H9 (cell line): ENCODE results near the gene PTPN13. TPM values are rescaled to one million over a fixed set of nuclear protein-coding genes. Genes with fewer than 3 reads are reported as not detected.

Experiments
- DNase-seq: peaks from one replicate; pipeline ENCODE4 v3.0.0-alpha.2; 2017
- H2AFZ ChIP-seq: one replicate; pipeline ENCODE4 v1.6.1; 2013; ENCODE audit warnings: mild to moderate bottlenecking, low read length, control low read depth, moderate library complexity
- H2AK5ac ChIP-seq: 2 replicates; pipeline ENCODE4 v1.6.1; 2013; ENCODE audit warnings: low read length, control low read depth, mixed read lengths; ENCODE audit not compliant: insufficient read length
- H2BK120ac ChIP-seq: one replicate; pipeline ENCODE4 v1.6.1; 2013; ENCODE audit warnings: low read depth, mild to moderate bottlenecking, low read length, control low read depth, inconsistent platforms; ENCODE audit not compliant: poor library complexity, severe bottlenecking
- H2BK12ac ChIP-seq: 2 replicates; pipeline ENCODE4 v1.6.1; 2013; ENCODE audit warnings: low read length, control low read depth, mixed read lengths, low read depth; ENCODE audit not compliant: insufficient read length
- H2BK15ac ChIP-seq: 2 replicates; pipeline ENCODE4 v1.6.1; 2013; ENCODE audit warnings: low read depth, low read length, control low read depth
- H2BK20ac ChIP-seq: one replicate; pipeline ENCODE4 v1.6.1; 2013; ENCODE audit warnings: low read depth, mild to moderate bottlenecking, low read length, control low read depth, inconsistent platforms; ENCODE audit not compliant: poor library complexity, severe bottlenecking
- H2BK5ac ChIP-seq: 2 replicates; pipeline ENCODE4 v1.6.1; 2013; ENCODE audit warnings: low read length, control low read depth, mixed read lengths; ENCODE audit not compliant: insufficient read length
- H3K14ac ChIP-seq: 2 replicates; pipeline ENCODE4 v1.6.1; 2013; ENCODE audit warnings: low read length, control low read depth; ENCODE audit not compliant: insufficient read depth
- H3K18ac ChIP-seq: 2 replicates; pipeline ENCODE4 v1.6.1; 2013; ENCODE audit warnings: low read depth, mild to moderate bottlenecking, mixed read lengths, low read length, control low read depth; ENCODE audit not compliant: insufficient read length
- H3K23ac ChIP-seq: 2 replicates; pipeline ENCODE4 v1.6.1; 2013; ENCODE audit warnings: low read length, control low read depth, mixed read lengths, low read depth; ENCODE audit not compliant: insufficient read length
- H3K23me2 ChIP-seq: 2 replicates; pipeline ENCODE4 v1.6.1; 2013; ENCODE audit warnings: low read depth, mild to moderate bottlenecking, mixed read lengths, low read length, control low read depth; ENCODE audit not compliant: insufficient read length, poor library complexity, severe bottlenecking
- H3K27ac ChIP-seq: 2 replicates; pipeline ENCODE4 v1.5.1; 2013; ENCODE audit warnings: low read length, control low read depth, mixed read lengths, low read depth; ENCODE audit not compliant: insufficient read length
- H3K27me3 ChIP-seq: 2 replicates; pipeline ENCODE4 v1.6.1; 2013; ENCODE audit warnings: low read length, control low read depth, inconsistent platforms; ENCODE audit not compliant: insufficient read depth
- H3K4ac ChIP-seq: 2 replicates; pipeline ENCODE4 v1.6.1; 2013; ENCODE audit warnings: low read depth, mild to moderate bottlenecking, control low read depth, inconsistent platforms, low read length, moderate library complexity
- H3K4me1 ChIP-seq: 2 replicates; pipeline ENCODE4 v1.6.1; 2013; ENCODE audit warnings: low read length, control low read depth, inconsistent platforms; ENCODE audit not compliant: insufficient read depth
- H3K4me2 ChIP-seq: 2 replicates; pipeline ENCODE4 v1.6.1; 2013; ENCODE audit warnings: low read length, control low read depth, mixed read lengths; ENCODE audit not compliant: insufficient read length, insufficient read depth
- H3K56ac ChIP-seq: 2 replicates; pipeline ENCODE4 v1.6.1; 2013; ENCODE audit warnings: low read depth, mild to moderate bottlenecking, mixed read lengths, low read length, control low read depth; ENCODE audit not compliant: insufficient read length
- H3K79me1 ChIP-seq: 2 replicates; pipeline ENCODE4 v1.6.1; 2013; ENCODE audit warnings: low read depth, mild to moderate bottlenecking, moderate library complexity, low read length, control low read depth, inconsistent platforms; ENCODE audit not compliant: insufficient read depth, poor library complexity, severe bottlenecking
- H3K79me2 ChIP-seq: 2 replicates; pipeline ENCODE4 v1.6.1; 2013; ENCODE audit warnings: low read length, control low read depth, inconsistent platforms; ENCODE audit not compliant: insufficient read depth
- H3K9ac ChIP-seq: 2 replicates; pipeline ENCODE4 v1.6.1; 2013; ENCODE audit warnings: low read length, control low read depth, mixed read lengths; ENCODE audit not compliant: insufficient read length; ENCODE audit errors: extremely low read depth
- H3K9me3 ChIP-seq: one replicate; pipeline ENCODE4 v1.6.1; 2013; ENCODE audit warnings: low read depth, low read length, inconsistent platforms; ENCODE audit not compliant: control insufficient read depth
- H3T11ph ChIP-seq: one replicate; pipeline ENCODE4 v1.6.1; 2013; ENCODE audit warnings: mild to moderate bottlenecking, low read length, control low read depth, inconsistent platforms
- H4K20me1 ChIP-seq: one replicate; pipeline ENCODE4 v1.6.1; 2013; ENCODE audit not compliant: control insufficient read depth, insufficient read length, insufficient read depth
- H4K5ac ChIP-seq: 2 replicates; pipeline ENCODE4 v1.6.1; 2013; ENCODE audit warnings: low read depth, mild to moderate bottlenecking, mixed read lengths, low read length, control low read depth; ENCODE audit not compliant: insufficient read length
- H4K8ac ChIP-seq: replicated peaks from 2 replicates; pipeline ENCODE4 v1.6.1; 2013; ENCODE audit warnings: low read length, control low read depth, mixed read lengths, low read depth; ENCODE audit not compliant: insufficient read length
- H4K91ac ChIP-seq: 2 replicates; pipeline ENCODE4 v1.6.1; 2013; ENCODE audit warnings: low read depth, mild to moderate bottlenecking, moderate library complexity, mixed read lengths, low read length, control low read depth; ENCODE audit not compliant: insufficient read length
- H3K27ac Mint-ChIP-seq, 3 experiments: 2 replicates in 2 of 3; 3 replicates in 1 of 3; pipeline ENCODE4 v1.8.0; 2020 to 2021; ENCODE audit warnings: mixed read lengths in 3 of 3, mild to moderate bottlenecking in 1 of 3, moderate library complexity in 1 of 3
- H3K27me3 Mint-ChIP-seq: 2 replicates; pipeline ENCODE4 v1.8.0; 2021; ENCODE audit warnings: low read depth, mild to moderate bottlenecking, moderate library complexity, mixed read lengths
- H3K36me3 Mint-ChIP-seq, 3 experiments: 2 replicates in 2 of 3; 3 replicates in 1 of 3; pipeline ENCODE4 v1.8.0; 2020 to 2021; ENCODE audit warnings: low read depth in 3 of 3, mixed read lengths in 3 of 3; ENCODE audit not compliant: insufficient read depth in 1 of 3
- H3K4me1 Mint-ChIP-seq, 2 experiments: 2 replicates each; pipeline ENCODE4 v1.8.0; 2020; ENCODE audit warnings: mixed read lengths in 2 of 2
- H3K4me3 Mint-ChIP-seq, 2 experiments: 2 replicates in 1 of 2; 3 replicates in 1 of 2; pipeline ENCODE4 v1.8.0; 2020 to 2021; ENCODE audit warnings: mild to moderate bottlenecking in 2 of 2, mixed read lengths in 2 of 2, moderate library complexity in 1 of 2
- H3K9me3 Mint-ChIP-seq, 2 experiments: 2 replicates in 1 of 2; 3 replicates in 1 of 2; pipeline ENCODE4 v1.8.0; 2020; ENCODE audit warnings: mild to moderate bottlenecking in 2 of 2, mixed read lengths in 2 of 2, moderate library complexity in 1 of 2
- CTCF ChIP-seq: fragments of 200-600 bp; sonication (generic); conservative IDR thresholded peaks from 3 replicates; pipeline ENCODE4 v1.8.0; 2021; ENCODE audit warnings: antibody characterized with exemption, mild to moderate bottlenecking
- total RNA-seq: library from RNA; stranded (reverse); gene quantifications from 2 replicates; pipeline ENCODE4 v1.2.1, GENCODE V29; 2021

Gene PTPN13
- total RNA-seq, 1 experiment from 2014 or later, result 34.9 TPM

- H3T11ph ChIP-seq, result no peak overlapping the region
- no peak overlapping the region for H3K4ac ChIP-seq
- no peaks in the 10 kb centered on the region for H4K20me1 ChIP-seq
- H3K9ac ChIP-seq, result no peak overlapping the region
- no peak for TF ChIP-seq CTCF
- no peak overlapping the region for H2AK5ac ChIP-seq
- peaks cover 21 to 26% (median 22%) of the 10 kb centered on the region in 3 experiments for H3K36me3 Mint-ChIP-seq
- no peaks in the 10 kb centered on the region for H3K79me2 ChIP-seq
- no peaks in the 10 kb centered on the region for H3K27me3 ChIP-seq
- H3K18ac ChIP-seq, result no peak overlapping the region
- peaks cover 14 to 21% of the 10 kb centered on the region in 2 experiments for H3K9me3 Mint-ChIP-seq
- H3K27ac ChIP-seq, result no peak overlapping the region
- no peaks in the 10 kb centered on the region for H3K23me2 ChIP-seq
- no peak overlapping the region for H2AFZ ChIP-seq
- DNase-seq, result no peak
- peaks cover 10 to 17% of the 10 kb centered on the region in 2 experiments for H3K4me1 Mint-ChIP-seq
- no peak overlapping the region for H4K5ac ChIP-seq
- no peaks in the 10 kb centered on the region for H3K9me3 ChIP-seq
- no peak overlapping the region for H4K8ac ChIP-seq
- H3K4me3 Mint-ChIP-seq, result no peak overlapping the region
- H3K4me2 ChIP-seq, result no peak overlapping the region
- H2BK15ac ChIP-seq, result no peak overlapping the region
- H2BK20ac ChIP-seq, result no peak overlapping the region
- no peak overlapping the region for H3K23ac ChIP-seq
- H3K27ac Mint-ChIP-seq, result no peak overlapping the region; a peak in 1 of 7 replicates
- H2BK12ac ChIP-seq, result no peak overlapping the region
- no peak overlapping the region for H2BK5ac ChIP-seq
- no peak overlapping the region for H2BK120ac ChIP-seq
- H3K14ac ChIP-seq, result no peak overlapping the region
- H3K79me1 ChIP-seq, result no peaks in the 10 kb centered on the region
- H4K91ac ChIP-seq, result no peak overlapping the region
- H3K56ac ChIP-seq, result no peak overlapping the region
- H3K4me1 ChIP-seq, result no peaks in the 10 kb centered on the region; the same call in 1 of the 2 replicates
- no peaks in the 10 kb centered on the region for H3K27me3 Mint-ChIP-seq
These were observed 66.9 kb downstream of the PTPN13 start for GRCh38 chr4:86661006-86661405.
